ENCODE measurements around the gene DYNC1H1.

Gene DYNC1H1

DNA sequence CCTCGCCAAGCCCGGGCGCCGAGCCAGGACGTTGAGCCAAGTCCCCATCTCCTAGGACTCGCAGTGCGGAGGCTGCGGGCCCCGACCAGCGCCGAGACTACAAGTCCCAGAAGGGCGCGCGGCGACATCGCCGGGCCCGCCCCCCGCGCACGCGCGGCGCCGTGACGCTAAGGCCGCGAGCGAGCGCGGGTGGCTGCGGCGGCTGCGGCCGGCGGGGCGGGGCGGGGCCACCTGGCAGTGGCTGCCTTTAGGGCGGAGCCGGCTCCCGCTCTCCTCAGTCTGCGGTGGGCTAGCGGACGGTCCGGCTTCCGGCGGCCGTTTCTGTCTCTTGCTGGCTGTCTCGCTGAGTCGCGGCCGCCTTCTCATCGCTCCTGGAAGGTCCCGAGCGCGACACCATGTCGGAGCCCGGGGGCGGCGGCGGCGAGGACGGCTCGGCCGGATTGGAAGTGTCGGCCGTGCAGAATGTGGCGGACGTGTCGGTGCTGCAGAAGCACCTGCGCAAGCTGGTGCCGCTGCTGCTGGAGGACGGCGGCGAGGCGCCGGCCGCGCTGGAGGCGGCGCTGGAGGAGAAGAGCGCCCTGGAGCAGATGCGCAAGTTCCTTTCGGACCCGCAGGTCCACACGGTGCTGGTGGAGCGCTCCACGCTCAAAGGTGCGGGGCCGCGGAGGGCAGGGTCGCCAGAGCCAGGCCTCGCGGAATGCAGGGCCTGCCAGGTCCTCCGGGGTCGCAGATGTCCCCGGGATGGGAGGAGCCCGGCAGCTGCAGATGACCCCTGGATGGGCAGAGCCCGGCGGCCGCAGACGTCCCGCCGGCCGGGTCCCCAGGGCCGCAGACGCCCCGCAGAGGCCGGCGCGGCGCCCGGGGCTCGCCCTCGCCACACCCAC, at the start of gene DYNC1H1:
Gene DYNC1H1 (plus strand): TSS at position 277 of the 884 bp plus-strand sequence. CDS start 119 bp downstream, at position 396.
- peak; percentile 97 for DNase-seq

- no peak for DNase-seq
Observed at GRCh38 chr14:101915871-101916815, 48.2 kb upstream of the DYNC1H1 start.

- DNase-seq = no peak
Observed at GRCh38 chr14:101916816-101917412, 47.5 kb upstream of the DYNC1H1 start.

DNA sequence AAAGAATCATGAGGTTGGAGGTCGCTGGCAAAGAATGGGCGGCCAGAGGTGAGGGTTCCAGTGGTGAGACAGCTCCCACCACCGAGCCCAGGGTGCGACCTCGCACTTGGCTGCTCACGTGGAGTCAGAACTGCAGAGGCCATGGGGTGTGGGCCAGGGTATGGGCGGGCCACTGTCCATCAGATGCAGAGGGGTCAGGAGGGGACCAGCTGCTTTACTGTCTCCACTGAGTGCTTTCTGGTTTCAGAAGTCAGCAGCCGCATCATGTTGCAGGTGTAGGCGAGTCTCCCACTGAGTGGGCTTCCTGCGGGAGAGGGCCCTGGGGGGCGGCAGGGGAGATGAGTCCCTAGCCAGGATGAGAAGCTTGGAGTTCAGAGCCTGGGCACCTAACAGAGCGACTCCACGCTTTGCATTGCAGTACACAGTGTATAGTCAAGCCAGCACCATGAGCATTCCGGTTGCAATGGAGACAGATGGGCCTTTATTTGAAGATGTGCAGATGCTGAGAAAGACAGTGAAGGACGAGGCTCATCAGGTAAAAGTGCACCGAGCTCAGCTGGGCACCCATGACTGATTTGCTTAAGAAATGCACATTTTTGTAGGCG, 46.9 kb upstream of the DYNC1H1 start:
- DNase-seq = no peak

DNA sequence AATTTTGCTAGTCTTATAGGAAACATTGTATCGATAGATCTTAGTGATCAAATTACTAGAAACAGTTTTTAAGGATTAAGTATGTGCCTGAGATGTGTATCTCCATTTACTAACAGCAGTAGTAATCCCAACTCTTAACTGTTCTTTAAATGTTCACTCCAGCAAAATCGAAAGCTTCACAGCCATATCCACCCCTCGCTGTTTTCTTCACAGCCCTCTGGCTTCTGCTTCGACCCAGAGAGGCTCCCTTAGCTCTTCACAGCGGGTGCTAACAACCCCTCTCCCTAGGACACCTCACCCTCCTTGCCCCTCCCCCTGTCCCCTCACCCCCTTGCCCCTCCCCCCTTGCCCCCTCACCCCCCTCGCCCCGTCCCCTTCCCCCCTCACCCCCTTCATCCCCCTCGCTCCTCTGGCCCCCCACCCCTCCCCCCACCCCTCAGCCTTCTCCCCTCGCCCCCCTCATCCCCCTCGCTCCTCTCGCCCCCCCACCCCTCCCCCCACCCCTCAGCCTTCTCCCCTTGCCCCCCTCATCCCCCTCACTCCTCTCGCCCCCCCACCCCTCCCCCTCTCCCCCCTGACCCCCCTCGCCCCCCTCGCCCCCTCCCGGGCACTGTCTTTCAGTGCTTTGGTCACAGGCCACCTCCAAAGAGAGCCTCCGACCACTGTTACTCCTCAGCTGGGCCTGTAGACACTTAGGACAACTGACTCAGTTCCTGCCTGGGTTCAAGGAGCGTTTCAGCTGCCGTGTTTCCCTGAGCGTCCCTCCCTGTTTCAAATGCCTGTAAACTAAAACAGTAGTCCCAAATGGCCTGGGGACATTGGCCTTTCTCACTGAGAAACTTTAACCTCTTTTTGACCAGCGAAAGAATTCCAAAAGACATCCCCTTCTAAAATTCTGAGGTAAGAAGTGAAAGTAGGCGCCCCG, 46.0 kb upstream of the DYNC1H1 start:
- DNase-seq = no peak

DNA sequence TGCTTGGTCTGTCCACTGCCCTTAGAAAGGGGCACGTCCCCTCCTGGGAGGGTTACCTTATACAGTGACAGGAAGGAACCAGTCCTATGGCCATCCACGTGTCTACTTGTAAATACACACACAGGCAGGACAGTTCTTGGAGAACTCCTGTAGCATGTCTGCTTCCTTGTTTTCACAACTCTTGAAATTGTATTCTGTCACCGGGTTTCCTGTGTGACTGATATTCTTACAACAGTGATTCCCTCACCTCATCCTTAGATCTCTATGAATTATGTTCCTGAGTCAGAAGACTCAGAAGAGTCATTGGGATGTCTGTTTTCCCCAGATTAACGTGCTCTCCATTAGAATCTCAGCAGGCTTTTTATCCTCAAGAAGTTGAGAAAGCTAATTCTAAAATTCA, 44.1 kb upstream of the DYNC1H1 start:
- no peak for DNase-seq

- no peak for DNase-seq
Observed at GRCh38 chr14:101922866-101923265, 41.5 kb upstream of the DYNC1H1 start.

DNA sequence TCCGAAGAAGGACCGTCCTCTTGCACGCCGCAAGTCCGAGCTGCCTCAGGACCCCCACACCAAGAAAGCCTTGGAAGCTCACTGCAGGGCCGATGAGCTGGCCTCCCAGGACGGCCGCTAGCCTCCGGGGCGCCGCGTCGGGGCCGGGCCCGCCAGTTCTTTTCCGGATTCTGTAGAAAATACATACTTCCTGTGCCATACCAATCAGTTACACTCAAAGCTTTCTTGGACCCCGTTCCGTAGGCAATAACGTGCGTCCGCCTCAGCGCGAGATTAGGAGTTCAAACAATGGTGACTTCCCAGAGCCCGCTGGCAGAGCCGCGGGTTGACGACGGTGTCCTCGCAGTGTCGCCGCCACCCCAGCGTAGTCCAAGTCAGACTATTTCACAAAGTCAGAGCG, 39.2 kb upstream of the DYNC1H1 start:
- no peak for DNase-seq

DNA sequence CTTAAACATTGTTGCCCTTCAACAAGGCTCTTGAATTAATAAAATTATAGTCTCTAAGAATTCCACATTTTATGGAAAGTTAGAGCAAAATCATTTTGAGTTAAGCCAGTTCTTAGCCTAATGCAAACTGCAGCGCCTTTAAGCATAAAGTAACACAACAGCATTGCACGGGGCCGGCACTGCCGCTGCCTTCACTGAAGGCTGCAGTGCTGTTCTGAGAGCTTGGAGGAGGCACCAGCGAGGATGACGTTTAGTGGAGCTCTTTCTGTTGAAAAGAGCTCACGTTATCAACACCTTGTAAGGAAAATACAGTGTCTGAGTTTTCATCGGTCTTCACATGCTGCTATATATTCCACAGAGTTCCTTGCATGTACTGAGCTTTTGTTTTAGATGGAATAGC, 38.3 kb upstream of the DYNC1H1 start:
- no peak for DNase-seq

- DNase-seq = no peak
Observed at GRCh38 chr14:101926620-101927019, 37.8 kb upstream of the DYNC1H1 start.

DNA sequence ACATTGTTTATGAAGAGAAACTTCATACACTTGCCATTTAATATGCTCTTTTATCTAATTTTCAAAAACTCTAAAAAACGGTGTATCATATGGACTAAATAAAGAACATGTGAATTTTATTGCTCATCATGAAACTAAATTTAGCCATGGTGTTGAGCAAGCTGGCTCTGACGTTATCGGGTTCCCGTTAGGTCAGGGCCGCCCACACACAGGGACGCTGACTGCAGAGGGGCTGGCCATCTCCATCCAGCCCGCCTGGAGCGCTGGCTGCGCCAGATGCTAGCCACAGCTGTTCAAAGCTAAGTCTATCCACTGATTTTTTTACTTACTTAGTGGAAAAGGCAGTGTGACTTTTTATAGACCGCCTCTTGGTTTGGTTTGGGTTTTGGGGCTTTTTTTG, 36.5 kb upstream of the DYNC1H1 start:
- no peak for DNase-seq

DNA sequence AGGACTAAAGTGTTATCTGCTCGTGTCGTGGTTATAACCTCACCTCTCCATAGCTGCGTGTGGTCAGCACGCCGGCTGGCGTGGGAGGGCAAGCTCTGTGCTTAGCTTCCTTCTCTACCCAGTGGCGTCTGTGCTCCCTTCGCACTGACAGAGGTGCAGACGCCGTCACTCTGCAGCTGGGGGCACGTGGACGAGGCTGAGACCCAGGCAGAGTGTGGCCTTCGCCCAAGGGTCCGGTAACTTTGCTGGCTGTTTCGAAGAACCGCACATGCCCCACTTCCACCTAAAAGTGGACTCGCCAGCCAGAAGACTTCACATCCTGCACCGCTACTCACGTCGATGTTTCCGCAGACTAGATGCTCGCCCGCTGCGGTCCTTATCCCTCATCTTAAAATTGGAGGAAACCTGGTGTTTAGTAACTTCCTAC, 35.9 kb upstream of the DYNC1H1 start:
- no peak for DNase-seq

GRCh38 chr14:101929096-101929495, 35.3 kb upstream of the DYNC1H1 start:
- no peak for DNase-seq

DNA sequence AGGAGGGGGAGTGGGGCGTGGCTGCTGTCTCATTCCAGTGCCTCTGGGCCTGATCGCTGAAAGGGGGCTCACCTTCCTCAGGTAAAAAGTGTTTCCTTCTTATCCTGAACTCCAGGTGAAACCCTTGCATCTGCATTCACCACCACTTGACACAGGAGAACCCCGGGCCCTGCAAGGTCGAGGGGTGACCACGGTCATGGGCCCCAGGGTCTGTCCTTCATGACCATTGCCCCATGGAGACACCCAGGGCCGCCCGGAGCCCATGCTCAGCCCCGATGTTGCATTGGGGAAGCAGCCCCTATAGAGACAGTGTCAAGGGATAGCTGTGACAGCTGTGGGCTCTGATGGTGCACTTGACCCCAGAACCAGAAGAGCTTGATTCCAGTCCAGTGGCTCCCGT, 34.4 kb upstream of the DYNC1H1 start:
- DNase-seq = no peak

DNA sequence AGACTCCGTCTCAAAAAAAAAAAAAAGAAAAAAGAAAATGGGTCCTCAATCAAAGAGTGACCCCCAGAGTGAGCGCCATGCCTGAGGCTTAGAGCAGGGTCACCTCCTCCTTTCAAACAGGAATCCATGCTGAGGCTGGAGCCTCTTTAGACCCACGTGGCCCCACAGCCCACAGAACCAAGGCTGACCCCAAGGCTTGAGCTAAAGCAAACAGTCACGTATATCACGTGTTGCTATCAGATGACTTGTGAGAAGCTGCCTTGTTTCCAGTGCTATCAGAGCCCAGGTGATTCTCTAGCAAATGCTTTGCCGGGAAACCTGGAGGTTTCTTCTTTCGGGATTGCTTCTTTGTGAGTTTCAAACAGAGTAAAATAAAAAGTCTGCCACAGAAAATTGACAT, 31.7 kb upstream of the DYNC1H1 start:
- DNase-seq = no peak

DNA sequence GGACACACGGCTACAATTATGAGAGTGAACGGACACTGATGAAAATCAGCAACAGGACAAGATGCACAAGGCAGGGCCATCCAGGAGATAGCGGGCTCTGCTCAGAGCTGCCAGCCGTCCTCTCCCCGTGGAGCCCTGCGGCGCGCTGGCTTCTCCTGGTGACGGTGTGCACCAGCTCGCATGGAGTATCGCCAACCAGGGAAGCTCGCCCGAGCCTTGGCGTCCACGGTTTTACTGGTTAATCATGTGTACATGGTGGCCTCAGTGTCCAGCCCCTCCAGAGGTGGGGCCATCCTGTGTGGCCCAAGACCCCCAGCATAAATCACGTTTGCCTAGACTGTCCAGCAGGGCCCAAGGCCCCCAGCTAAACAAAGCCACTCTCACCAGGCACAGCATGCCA, 31.2 kb upstream of the DYNC1H1 start:
- no peak for DNase-seq

DNA sequence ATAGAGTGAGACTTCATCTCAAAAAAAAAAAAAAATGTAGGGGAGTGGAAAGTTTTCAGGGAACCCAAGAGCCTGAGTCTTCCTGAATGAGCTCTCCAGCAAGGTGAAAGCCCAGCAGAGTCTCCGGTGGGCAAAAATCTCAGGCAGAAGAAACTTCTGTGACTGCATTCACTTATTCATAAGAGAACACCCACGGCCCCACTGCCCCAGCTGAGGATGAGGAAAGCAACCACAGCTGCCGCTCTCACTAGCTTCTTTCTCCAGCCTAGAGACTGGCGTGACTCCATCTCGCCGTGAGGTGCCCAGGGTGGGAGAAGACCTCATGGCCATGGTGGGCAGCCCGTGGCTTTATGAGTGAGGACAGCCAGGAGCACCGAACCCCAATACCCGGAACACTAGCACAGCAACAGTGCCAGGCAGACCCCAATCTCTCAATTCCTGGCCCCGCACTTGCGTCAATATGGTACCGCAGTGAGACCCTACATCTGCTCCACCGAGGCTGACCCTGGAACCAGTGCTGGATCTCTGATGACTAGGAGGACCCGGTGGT, 29.7 kb upstream of the DYNC1H1 start:
- no peak for DNase-seq

GRCh38 chr14:101937926-101938767, 26.2 kb upstream of the DYNC1H1 start:
- no peak for DNase-seq

GRCh38 chr14:101939646-101940170, 24.7 kb upstream of the DYNC1H1 start:
- no peak for DNase-seq

GRCh38 chr14:101944451-101944850, 19.9 kb upstream of the DYNC1H1 start:
- DNase-seq = no peak
